ENCODE data around the gene TEDC2.

The TEDC2 gene

GRCh38 chr16:2425008-2425518 lies 34.8 kb upstream of the TEDC2 start:
- no peak overlapping the region for H3K4me3 ChIP-seq (replicated peaks; ENCODE audit: low read depth, low read length)
- no peak for DNase-seq (ENCODE audit: extremely low read depth, low read depth)
- no peak for TF ChIP-seq CTCF (IDR thresholded peaks at IDR 0.05; ENCODE audit: low read depth, low read length, missing control alignments)

DNA sequence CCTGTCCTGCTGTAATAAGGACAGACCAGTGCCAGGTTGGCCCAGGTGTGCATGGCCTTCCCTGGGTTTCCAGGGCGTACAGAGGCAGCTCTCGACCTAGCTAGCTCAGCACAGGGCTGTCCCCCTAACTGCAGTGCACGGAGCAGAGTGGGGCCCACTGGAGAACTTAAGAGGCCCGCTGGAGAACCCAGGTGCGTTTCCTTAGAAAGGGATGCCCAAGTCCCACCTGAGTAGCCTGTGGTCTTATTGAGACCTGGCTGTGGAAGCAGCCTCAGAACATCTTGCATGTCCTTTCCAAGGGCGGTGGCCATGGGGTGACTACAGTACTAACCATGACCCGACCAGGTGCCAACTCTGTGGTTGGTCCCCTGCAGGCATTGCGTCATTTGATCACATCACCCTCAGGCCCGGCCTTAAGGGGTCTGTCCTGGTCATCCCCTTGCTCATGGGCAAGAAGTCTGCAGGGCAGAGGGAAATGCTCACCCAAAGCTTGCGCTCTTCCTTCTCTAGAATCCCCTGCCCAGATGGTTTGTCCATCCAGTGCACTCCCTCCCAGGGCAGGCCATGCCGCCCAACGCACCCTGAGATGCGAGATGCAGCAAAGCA lies 34.0 kb upstream of the TEDC2 start:
- DNase-seq (ENCODE audit: extremely low read depth, low read depth): no peak
- no peak for TF ChIP-seq CTCF (IDR thresholded peaks at IDR 0.05; ENCODE audit: low read depth, low read length, missing control alignments)
- no peak overlapping the region for H3K4me3 ChIP-seq (replicated peaks; ENCODE audit: low read depth, low read length)

DNA sequence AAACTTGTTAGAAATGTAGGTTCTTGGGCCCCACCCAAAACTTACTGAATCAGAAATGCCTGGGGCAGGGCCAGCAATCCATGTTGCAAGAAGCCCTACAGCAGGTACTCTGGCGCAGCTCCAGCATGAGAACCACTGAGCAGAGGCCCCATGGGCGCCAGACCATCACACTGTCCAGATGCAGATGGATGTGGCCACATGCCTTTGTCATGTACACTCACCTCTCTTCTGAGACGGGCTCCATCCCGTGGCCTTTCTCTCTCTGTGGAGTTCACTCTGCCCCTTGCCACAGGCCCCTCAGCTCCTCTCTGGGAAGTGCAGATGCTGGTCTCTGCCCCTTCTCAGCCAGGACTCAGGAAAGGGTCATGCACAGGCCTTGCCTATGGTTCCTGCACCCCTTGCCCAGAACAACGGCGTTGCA lies 33.0 kb upstream of the TEDC2 start:
- DNase-seq (ENCODE audit: extremely low read depth, low read depth): no peak
- H3K4me3 ChIP-seq (replicated peaks; ENCODE audit: low read depth, low read length): no peak overlapping the region
- no peak for TF ChIP-seq CTCF (IDR thresholded peaks at IDR 0.05; ENCODE audit: low read depth, low read length, missing control alignments)

DNA sequence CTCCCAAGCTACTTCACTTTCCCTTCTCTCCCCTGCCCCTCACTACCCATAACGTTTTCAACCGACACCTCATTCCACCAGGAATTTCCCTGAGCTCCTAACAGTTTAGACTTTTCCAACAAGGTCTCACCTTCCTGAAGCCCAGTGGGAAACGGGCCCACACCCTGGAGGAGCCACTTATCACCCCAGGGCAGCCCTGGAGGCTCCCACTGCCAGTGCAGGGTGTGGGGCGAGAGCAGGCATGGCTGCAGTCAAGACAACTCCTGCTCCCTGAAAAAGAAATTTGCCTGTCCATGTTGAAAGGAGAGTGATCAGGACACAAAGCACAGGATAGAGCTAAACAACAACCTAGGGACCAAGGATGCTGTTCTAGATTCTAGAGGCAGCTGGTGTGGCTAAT lies 32.4 kb upstream of the TEDC2 start:
- no peak for TF ChIP-seq CTCF (IDR thresholded peaks at IDR 0.05; ENCODE audit: low read depth, low read length, missing control alignments)
- DNase-seq (ENCODE audit: extremely low read depth, low read depth): no peak

GRCh38 chr16:2428051-2428783 lies 31.7 kb upstream of the TEDC2 start:
- no peak for TF ChIP-seq CTCF (IDR thresholded peaks at IDR 0.05; ENCODE audit: low read depth, low read length, missing control alignments)
- peak overlapping the region; percentile 91 for H3K4me3 ChIP-seq (replicated peaks; ENCODE audit: low read depth, low read length)
- no peak for DNase-seq (ENCODE audit: extremely low read depth, low read depth)

More for the DNA sequence above, 32.4 kb upstream of the TEDC2 start:
- H3K4me3 ChIP-seq (replicated peaks; ENCODE audit: low read depth, low read length): no peak overlapping the region

DNA sequence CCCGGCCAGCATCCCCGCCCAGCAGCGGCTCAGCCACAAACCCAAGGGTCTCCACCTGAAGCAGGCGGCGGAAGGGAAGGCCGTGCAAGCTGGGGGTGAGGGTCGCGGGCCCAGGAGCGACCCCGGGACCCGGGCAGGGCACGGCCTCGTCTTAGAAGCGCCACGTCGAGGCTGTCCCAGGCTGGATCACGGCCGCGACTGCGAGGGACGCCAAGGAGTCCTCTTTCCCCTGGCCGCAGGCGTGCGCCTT lies 31.2 kb upstream of the TEDC2 start:
- H3K4me3 ChIP-seq (replicated peaks; ENCODE audit: low read depth, low read length): peak overlapping the region; percentile 91
- TF ChIP-seq CTCF (IDR thresholded peaks at IDR 0.05; ENCODE audit: low read depth, low read length, missing control alignments): no peak
- no peak for DNase-seq (ENCODE audit: extremely low read depth, low read depth)
